Measurements from ENCODE around the gene C1QTNF8. TPM values are rescaled to one million over a fixed set of nuclear protein-coding genes. Genes with fewer than 3 reads are reported as not detected.

The C1QTNF8 gene
- total RNA-seq, 1 experiment from 2014 or later, result 0.39 TPM

DNA sequence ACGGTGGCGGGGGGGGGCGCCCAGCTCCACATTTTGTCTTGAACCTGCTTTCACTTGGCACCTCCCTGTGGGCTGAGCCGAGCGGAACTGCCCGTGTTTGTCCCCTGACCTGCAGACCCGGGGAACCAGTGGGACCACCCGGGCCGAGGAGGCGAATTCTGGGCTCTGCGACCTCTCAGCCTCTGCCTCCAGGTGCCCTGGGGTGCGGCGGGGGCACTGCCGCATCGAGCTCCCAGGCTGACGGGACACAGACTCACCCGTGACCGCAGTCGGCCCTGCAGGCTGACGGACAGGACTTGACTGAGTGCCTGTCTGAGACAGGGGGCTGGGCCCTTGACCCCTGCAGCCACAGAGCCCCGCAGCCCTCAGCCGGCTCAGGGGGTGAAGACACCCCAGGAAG, 11.1 kb upstream of the C1QTNF8 start:
- Histone ChIP-seq H3K36me3 (ENCODE audit: control insufficient read depth, insufficient read depth, low read length) (no peaks in the 10 kb centered on the region), H3K27ac (ENCODE audit: low read length) (no peak overlapping the region), H3K4me3 (ENCODE audit: low read depth in 2 of 2, low read length in 2 of 2) (no peak overlapping the region), H3K27me3 (ENCODE audit: control insufficient read depth, insufficient read depth, low read length) (no peaks in the 10 kb centered on the region), H3K4me1 (ENCODE audit: control insufficient read depth, insufficient read depth, low read length) (peaks cover 22% of the 10 kb centered on the region), H3K9me3 (ENCODE audit: control insufficient read depth, insufficient read depth, low read depth, low read length) (no peaks in the 10 kb centered on the region)
- ChIA-PET CTCF (no interaction called here), POLR2A (no interaction called here)
- intact Hi-C loops (cut with micrococcal nuclease; ENCODE audit: unreplicated experiment), result loop anchor here (2.0 kb wide), 1 partner anchor 88 kb away; no protein-coding TSS in a partner anchor
- ATAC-seq, result no peak
- no peak for DNase-seq (ENCODE audit: low read depth, low spot score)
- no TSS peak for BruUV-seq (replicated peaks)
- TF ChIP-seq, protein P1, sequence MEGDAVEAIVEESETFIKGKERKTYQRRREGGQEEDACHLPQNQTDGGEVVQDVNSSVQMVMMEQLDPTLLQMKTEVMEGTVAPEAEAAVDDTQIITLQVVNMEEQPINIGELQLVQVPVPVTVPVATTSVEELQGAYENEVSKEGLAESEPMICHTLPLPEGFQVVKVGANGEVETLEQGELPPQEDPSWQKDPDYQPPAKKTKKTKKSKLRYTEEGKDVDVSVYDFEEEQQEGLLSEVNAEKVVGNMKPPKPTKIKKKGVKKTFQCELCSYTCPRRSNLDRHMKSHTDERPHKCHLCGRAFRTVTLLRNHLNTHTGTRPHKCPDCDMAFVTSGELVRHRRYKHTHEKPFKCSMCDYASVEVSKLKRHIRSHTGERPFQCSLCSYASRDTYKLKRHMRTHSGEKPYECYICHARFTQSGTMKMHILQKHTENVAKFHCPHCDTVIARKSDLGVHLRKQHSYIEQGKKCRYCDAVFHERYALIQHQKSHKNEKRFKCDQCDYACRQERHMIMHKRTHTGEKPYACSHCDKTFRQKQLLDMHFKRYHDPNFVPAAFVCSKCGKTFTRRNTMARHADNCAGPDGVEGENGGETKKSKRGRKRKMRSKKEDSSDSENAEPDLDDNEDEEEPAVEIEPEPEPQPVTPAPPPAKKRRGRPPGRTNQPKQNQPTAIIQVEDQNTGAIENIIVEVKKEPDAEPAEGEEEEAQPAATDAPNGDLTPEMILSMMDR (IDR thresholded peaks at IDR 0.05), result no peak
- TF ChIP-seq POLR2AphosphoS5 (IDR thresholded peaks at IDR 0.05; ENCODE audit: low read depth, low read length), result no peak
- TF ChIP-seq REST (IDR thresholded peaks at IDR 0.05; ENCODE audit: insufficient read depth in 1 of 2, low read depth in 2 of 2, low read length in 1 of 2), result no peak
- TF ChIP-seq SIN3A (IDR thresholded peaks at IDR 0.05; ENCODE audit: borderline replicate concordance, insufficient read depth, low read depth, low read length), result no peak
- no peak for TF ChIP-seq TCF7L2 (IDR thresholded peaks at IDR 0.05; ENCODE audit: low read depth, low read length)
- in situ Hi-C loops (cut with HindIII; ENCODE audit: low pct_unique_long_range_greater_than_20kb, low sequenced_read_pairs), result no loop called here

- DNase-seq (ENCODE audit: low read depth, low spot score), result no peak
- CTCF ChIA-PET, result interaction anchor here (0.6 kb wide), 1 partner anchor 49 kb away, joined by 3 read pairs; no protein-coding TSS in a partner anchor
- intact Hi-C loops (cut with micrococcal nuclease; ENCODE audit: unreplicated experiment), result loop anchor here (2.0 kb wide), 1 partner anchor 88 kb away; no protein-coding TSS in a partner anchor
- no peak overlapping the region for H3K4me3 ChIP-seq (ENCODE audit: low read depth in 2 of 2, low read length in 2 of 2)
- no peaks in the 10 kb centered on the region for H3K36me3 ChIP-seq (ENCODE audit: control insufficient read depth, insufficient read depth, low read length)
- H3K4me1 ChIP-seq (ENCODE audit: control insufficient read depth, insufficient read depth, low read length), result peaks cover 26% of the 10 kb centered on the region
- POLR2A ChIA-PET, result no interaction called here
- in situ Hi-C loops (cut with HindIII; ENCODE audit: low pct_unique_long_range_greater_than_20kb, low sequenced_read_pairs), result no loop called here
- H3K9me3 ChIP-seq (ENCODE audit: control insufficient read depth, insufficient read depth, low read depth, low read length), result no peaks in the 10 kb centered on the region
- H3K27ac ChIP-seq (ENCODE audit: low read length), result no peak overlapping the region
- TF ChIP-seq TCF7L2 (IDR thresholded peaks at IDR 0.05; ENCODE audit: low read depth, low read length), result no peak
- ATAC-seq, result peak; percentile 31
- no TSS peak for BruUV-seq (replicated peaks)
- no peaks in the 10 kb centered on the region for H3K27me3 ChIP-seq (ENCODE audit: control insufficient read depth, insufficient read depth, low read length)
Observed at GRCh38 chr16:1106659-1107058, 10.6 kb upstream of the C1QTNF8 start.

GRCh38 chr16:1105888-1106620, 10.0 kb upstream of the C1QTNF8 start:
- H3K4me3 ChIP-seq (ENCODE audit: low read depth in 2 of 2, low read length in 2 of 2), result peak overlapping the region; percentile 11 to 33; a peak in 1 of 4 replicates
- no peak for DNase-seq (ENCODE audit: low read depth, low spot score)
- ChIA-PET CTCF (interaction anchor here (0.6 to 0.7 kb wide), 2 partner anchors 49 to 88 kb away, joined by 3 read pairs; no protein-coding TSS in a partner anchor), POLR2A (no interaction called here)
- no TSS peak for BruUV-seq (replicated peaks)
- no peaks in the 10 kb centered on the region for H3K27me3 ChIP-seq (ENCODE audit: control insufficient read depth, insufficient read depth, low read length)
- no peaks in the 10 kb centered on the region for H3K9me3 ChIP-seq (ENCODE audit: control insufficient read depth, insufficient read depth, low read depth, low read length)
- no peaks in the 10 kb centered on the region for H3K36me3 ChIP-seq (ENCODE audit: control insufficient read depth, insufficient read depth, low read length)
- TF ChIP-seq, protein P1 (IDR thresholded peaks at IDR 0.05), result peak; percentile 88
- TF ChIP-seq TCF7L2 (IDR thresholded peaks at IDR 0.05; ENCODE audit: low read depth, low read length), result no peak
- TF ChIP-seq POLR2AphosphoS5 (IDR thresholded peaks at IDR 0.05; ENCODE audit: low read depth, low read length), result no peak
- no peak for TF ChIP-seq SIN3A (IDR thresholded peaks at IDR 0.05; ENCODE audit: borderline replicate concordance, insufficient read depth, low read depth, low read length)
- TF ChIP-seq REST (IDR thresholded peaks at IDR 0.05; ENCODE audit: insufficient read depth in 1 of 2, low read depth in 2 of 2, low read length in 1 of 2), result peak in 1 of 2 experiments; percentile 70; a peak in 1 of 4 replicates
- peak; percentile 80 for ATAC-seq
- in situ Hi-C loops (cut with HindIII; ENCODE audit: low pct_unique_long_range_greater_than_20kb, low sequenced_read_pairs), result no loop called here
- peak overlapping the region; percentile 29; the same call in 1 of the 2 replicates for H3K27ac ChIP-seq (ENCODE audit: low read length)
- intact Hi-C loops (cut with micrococcal nuclease; ENCODE audit: unreplicated experiment), result loop anchor here (2.0 kb wide), 1 partner anchor 89 kb away; no protein-coding TSS in a partner anchor
- H3K4me1 ChIP-seq (ENCODE audit: control insufficient read depth, insufficient read depth, low read length), result peaks cover 33% of the 10 kb centered on the region
